HepG2 (cell line): ENCODE results near the gene CELSR3. TPM values are rescaled to one million over a fixed set of nuclear protein-coding genes. Genes with fewer than 3 reads are reported as not detected.
A peak's percentile ranks its signal among the peaks of the same experiment; 100 is the strongest.

Experiments
- BCL3 ChIP-seq: sonication (generic); formaldehyde crosslinking; IDR thresholded peaks from 2 replicates; pipeline ENCODE4 v1.5.1; 2020; ENCODE audit warnings: mild to moderate bottlenecking, missing genetic modification reagents, moderate library complexity
- FOXC1 ChIP-seq: sonication (generic); formaldehyde crosslinking; IDR thresholded peaks from 2 replicates; pipeline ENCODE4 v1.8.0; 2022; ENCODE audit warnings: mild to moderate bottlenecking, missing genetic modification reagents, borderline replicate concordance
- GMEB1 ChIP-seq: sonication (generic); formaldehyde crosslinking; IDR thresholded peaks from 2 replicates; pipeline ENCODE4 v1.5.1; 2020; ENCODE audit warnings: missing genetic modification reagents, mild to moderate bottlenecking, borderline replicate concordance
- MEF2D ChIP-seq: sonication (generic); formaldehyde crosslinking; IDR thresholded peaks from 2 replicates; pipeline ENCODE4 v1.5.1; 2020; ENCODE audit warnings: mild to moderate bottlenecking, missing genetic modification reagents
- RAD21 ChIP-seq: fragments of 450-650 bp; formaldehyde crosslinking; IDR thresholded peaks from 2 replicates; pipeline ENCODE4 v1.5.0; 2020; ENCODE audit warnings: mild to moderate bottlenecking
- SP5 ChIP-seq: IDR thresholded peaks from 2 replicates; pipeline ENCODE4 v1.6.1; 2016; ENCODE audit warnings: low read depth, borderline replicate concordance
- TFDP2 ChIP-seq: sonication (generic); formaldehyde crosslinking; IDR thresholded peaks from 2 replicates; pipeline ENCODE4 v1.4.0; 2020; ENCODE audit warnings: missing genetic modification reagents
- ZMYM2 ChIP-seq: sonication (generic); formaldehyde crosslinking; IDR thresholded peaks from 2 replicates; pipeline ENCODE4 v1.8.0; 2022; ENCODE audit warnings: mild to moderate bottlenecking, missing genetic modification reagents
- ZNF138 ChIP-seq: sonication (generic); formaldehyde crosslinking; IDR thresholded peaks from 2 replicates; pipeline ENCODE4 v1.5.0; 2020; ENCODE audit warnings: mild to moderate bottlenecking, low read depth, missing genetic modification reagents
- ZNF318 ChIP-seq: sonication (generic); formaldehyde crosslinking; IDR thresholded peaks from 2 replicates; pipeline ENCODE4 v1.4.0; 2020; ENCODE audit warnings: mild to moderate bottlenecking, missing genetic modification reagents
- ZNF33B ChIP-seq: sonication (generic); formaldehyde crosslinking; IDR thresholded peaks from 2 replicates; pipeline ENCODE4 v1.5.1; 2020; ENCODE audit warnings: mild to moderate bottlenecking, missing genetic modification reagents
- ZNF800 ChIP-seq: sonication (generic); formaldehyde crosslinking; IDR thresholded peaks from 2 replicates; pipeline ENCODE4 v1.4.0; 2020; ENCODE audit warnings: missing genetic modification reagents
- polyA plus RNA-seq, 8 experiments: library from polyadenylated mRNA; depleted of rRNA in 3 of 8; stranded (reverse) in 7 of 8; unstranded in 1 of 8; fragments of >200 nt; fragmentation: Illumina TruSeq in 4 of 8; extraction: Trizol in 4 of 8; gene quantifications; 2 replicates each; pipeline versions ENCODE4 v1.2.1 to v1.2.3, GENCODE V29; 2011 to 2016; ENCODE audit warnings: low read depth in 4 of 8, missing spikeins in 1 of 8, mixed read lengths in 1 of 8; ENCODE audit not compliant: insufficient read depth in 1 of 8
- total RNA-seq, 5 experiments: library from RNA; depleted of rRNA; stranded (reverse); fragments of >200 nt; fragmentation: Illumina TruSeq; extraction: Trizol; gene quantifications; 2 replicates each; pipeline ENCODE4 v1.2.3, GENCODE V29; 2016; ENCODE audit warnings: low read depth in 1 of 5

CELSR3 gene
- total and polyA plus RNA-seq, 2 of the 13 experiments (the other 11 are each of a cell fraction or from before 2014, with no cell fraction given): 5.4 to 6.7 TPM

DNA sequence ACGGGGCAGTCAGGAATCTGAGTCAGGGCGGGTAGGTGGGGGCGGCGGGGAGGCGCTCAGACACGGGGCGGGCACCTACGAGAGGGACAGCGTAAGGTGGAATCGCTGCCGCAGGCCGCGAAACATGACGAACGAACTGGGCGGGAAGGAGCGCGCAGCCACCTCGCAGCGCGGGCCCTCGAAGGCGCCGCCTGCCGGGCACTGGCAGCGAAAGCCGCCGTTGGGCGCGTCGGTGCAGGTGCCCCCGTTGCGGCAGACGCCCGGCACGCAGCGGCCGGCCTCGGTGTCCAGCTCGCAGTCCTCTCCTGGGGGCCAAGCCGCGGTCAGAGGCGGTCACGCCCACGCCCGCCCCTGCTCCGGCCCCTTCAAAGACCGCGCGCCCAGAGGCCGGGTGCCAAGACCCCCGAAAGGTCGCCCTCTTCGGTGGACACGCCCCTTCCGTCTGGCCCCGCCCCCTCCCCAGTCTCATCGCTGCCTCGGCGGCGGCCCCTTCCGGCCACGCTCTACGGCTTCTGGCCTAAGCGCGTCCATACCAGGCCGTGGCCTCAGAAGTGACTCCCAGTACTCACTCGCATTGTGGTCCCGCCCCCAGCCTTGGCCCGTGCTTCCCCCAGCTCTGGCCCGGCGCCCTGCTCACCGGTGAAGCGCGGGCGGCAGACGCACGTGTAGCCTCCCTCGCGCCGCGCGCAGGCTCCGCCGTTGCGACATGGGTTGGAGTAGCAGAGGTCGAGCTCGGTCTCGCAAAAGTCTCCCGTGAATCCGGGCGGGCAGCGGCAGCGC is 6.4 kb downstream of the CELSR3 start (continued):
- TF ChIP-seq ZMYM2 (CRISPR knock-in tag): no peak
- TF ChIP-seq ZNF138 (CRISPR knock-in tag): 0 out of 2 replicates have a peak, but pooled peaks have one; percentile 52
- TF ChIP-seq TFDP2: peak; percentile 80
- TF ChIP-seq BCL3 (CRISPR knock-in tag): 0 out of 2 replicates have a peak, but pooled peaks have one; percentile 18
- 0 out of 2 replicates have a peak, but pooled peaks have one; percentile 26 for TF ChIP-seq FOXC1 (CRISPR knock-in tag)
- peak; percentile 27; the same call in 1 of the 2 replicates for TF ChIP-seq SP5 (CRISPR knock-in tag)
- no peak for TF ChIP-seq ZNF800 (CRISPR knock-in tag)
- no peak for TF ChIP-seq MEF2D
- no peak for TF ChIP-seq ZNF33B (CRISPR knock-in tag)
- no peak for TF ChIP-seq GMEB1 (CRISPR knock-in tag)
- TF ChIP-seq RAD21 (CRISPR knock-in tag): peak; percentile 76
- no peak for TF ChIP-seq ZNF318 (CRISPR knock-in tag)
